Measurements from ENCODE around the gene MTSS2. TPM values are rescaled to one million over a fixed set of nuclear protein-coding genes. Genes with fewer than 3 reads are reported as not detected.
A peak's percentile ranks its signal among the peaks of the same experiment; 100 is the strongest.

The MTSS2 gene, protein sequence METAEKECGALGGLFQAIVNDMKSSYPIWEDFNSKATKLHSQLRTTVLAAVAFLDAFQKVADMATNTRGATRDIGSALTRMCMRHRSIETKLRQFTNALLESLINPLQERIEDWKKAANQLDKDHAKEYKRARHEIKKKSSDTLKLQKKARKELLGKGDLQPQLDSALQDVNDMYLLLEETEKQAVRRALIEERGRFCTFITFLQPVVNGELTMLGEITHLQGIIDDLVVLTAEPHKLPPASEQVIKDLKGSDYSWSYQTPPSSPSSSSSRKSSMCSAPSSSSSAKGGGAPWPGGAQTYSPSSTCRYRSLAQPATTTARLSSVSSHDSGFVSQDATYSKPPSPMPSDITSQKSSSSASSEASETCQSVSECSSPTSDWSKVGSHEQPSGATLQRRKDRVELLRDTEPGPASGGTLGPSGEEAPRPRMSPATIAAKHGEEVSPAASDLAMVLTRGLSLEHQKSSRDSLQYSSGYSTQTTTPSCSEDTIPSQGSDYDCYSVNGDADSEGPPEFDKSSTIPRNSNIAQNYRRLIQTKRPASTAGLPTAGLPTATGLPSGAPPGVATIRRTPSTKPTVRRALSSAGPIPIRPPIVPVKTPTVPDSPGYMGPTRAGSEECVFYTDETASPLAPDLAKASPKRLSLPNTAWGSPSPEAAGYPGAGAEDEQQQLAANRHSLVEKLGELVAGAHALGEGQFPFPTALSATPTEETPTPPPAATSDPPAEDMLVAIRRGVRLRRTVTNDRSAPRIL
- total RNA-seq: 100 to 1,000 TPM; 116 to 145 TPM
- long read RNA-seq, donor 1, partial matches to known transcripts: 1 of 2 reads
- long read RNA-seq, donor 1, other reads (novel, unspliced or antisense): 1 of 2 reads
- long read RNA-seq, donor 2: 0 reads

DNA sequence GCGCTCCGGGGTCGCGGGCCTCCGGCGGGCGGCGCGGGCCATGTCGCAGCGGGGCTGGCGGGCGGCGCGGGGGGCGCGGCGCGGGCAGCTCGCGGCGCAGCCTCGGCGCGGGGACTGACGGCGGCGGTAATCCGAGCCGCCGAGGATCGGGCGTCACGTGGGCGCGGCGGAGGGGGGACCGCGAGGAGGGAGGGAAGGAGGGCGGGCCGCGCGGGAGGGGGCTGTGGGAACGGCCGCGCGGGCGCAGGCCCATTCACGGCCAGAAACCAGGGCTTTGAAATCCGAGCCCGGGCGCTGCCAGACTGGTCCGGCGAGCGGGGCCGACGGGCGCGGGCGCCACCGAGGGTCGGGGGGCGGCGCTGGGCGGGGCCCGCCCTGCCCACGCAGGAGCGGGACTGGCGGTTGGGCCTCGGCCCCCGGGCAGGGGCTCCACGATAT, at the start of gene MTSS2:
Gene MTSS2, minus strand, starts transcription at position 116 of the 438 bp plus-strand sequence. CDS start 262 bp downstream, outside the sequence.
- intact Hi-C loops (cut with DNase I): no loop called here
- DNase-seq (ENCODE audit: low spot score): peak; percentile 94

DNA sequence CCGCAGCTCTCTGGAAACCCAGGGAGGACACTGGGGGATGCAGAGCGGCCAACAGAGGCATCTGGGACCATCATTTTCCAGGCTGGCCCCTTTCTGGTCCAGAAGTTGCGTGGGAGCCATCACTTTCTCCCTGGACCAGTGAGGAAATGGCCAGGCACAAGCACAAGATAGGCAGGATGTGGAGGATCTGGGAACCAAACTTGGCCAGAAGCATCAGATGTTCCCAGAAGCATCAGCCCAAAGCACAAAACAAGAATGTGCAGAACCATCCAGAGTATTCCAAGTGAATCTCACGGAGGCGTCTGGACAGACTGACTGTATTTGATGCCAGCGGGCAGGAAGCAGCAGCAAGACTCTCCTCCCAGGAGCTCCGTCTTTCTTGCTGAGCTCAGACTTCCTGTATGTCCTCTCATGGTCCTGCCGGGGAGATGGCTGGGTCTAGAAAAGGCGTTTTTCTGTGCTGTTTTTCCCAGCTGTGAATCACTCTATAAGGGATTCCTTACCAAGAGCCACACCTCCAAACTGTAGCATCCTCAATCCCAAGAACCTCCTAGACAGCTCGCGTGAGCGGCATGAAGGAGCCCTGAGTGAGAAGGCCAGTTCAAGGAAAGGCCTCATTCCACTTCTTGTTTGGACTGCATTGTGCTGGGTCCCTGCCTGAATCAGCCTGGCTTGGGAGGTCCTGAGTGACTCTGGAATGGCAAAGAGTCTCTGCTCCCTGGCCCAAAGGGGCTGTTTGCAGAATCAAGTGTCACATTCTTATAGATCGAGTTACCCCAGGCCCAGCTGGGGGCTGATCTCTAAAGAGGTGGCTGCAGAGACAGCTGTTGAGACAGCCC, 49.5 kb upstream of the MTSS2 start:
- no peak for DNase-seq (ENCODE audit: low spot score)
- intact Hi-C loops (cut with DNase I): loop anchor here (2.0 to 5.0 kb wide), 3 partner anchors 15 to 53 kb away; no protein-coding TSS in a partner anchor

DNA sequence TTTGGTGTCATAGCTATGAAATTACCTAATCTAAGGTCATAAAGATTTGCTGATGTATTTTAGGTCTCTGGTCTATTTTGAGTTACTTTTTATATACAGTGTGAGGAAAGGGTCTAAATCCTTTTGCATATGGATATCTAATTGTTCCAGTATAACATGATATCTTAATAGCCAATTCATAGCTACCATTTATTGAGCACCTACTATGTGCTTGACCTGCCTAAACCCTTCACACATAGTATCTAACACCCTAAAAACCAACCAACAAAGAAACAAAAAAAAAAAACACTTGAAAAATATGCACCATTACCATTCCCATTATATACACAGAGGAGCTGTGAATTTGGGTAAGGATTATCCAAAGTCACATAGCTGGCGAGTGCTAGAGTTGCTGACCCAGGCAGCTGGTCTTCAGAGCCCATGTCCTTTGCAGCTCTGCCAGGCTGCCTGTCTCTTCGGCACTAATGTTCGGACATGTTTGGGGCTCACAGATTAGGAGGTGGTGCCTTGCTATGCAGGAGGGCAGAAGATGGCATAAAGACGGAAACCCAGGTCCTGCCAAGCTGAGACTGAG, 48.8 kb upstream of the MTSS2 start:
- no peak for DNase-seq (ENCODE audit: low spot score)
- intact Hi-C loops (cut with DNase I): loop anchor here (2.0 to 5.0 kb wide), 3 partner anchors 14 to 52 kb away; no protein-coding TSS in a partner anchor

DNA sequence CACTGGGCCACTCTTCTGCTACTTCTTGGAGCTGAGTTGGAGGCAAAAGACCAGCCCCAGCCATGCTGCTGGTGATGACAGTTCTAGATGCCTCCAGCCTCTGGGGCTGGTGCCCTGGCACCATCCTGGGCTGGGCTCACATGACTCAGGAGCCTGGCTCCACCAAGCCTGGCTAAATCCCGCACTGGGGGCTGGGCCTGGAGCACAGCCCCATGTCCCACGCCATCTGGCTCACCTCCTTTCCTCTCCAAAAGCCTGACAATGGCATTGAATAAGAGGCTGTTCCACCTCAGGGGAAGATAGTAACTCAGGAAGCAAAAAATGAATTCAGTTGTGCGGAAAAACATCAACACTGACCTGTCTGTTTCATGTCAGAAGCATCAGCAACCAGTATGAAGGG, 45.1 kb upstream of the MTSS2 start:
- intact Hi-C loops (cut with DNase I): no loop called here
- no peak for DNase-seq (ENCODE audit: low spot score)

DNA sequence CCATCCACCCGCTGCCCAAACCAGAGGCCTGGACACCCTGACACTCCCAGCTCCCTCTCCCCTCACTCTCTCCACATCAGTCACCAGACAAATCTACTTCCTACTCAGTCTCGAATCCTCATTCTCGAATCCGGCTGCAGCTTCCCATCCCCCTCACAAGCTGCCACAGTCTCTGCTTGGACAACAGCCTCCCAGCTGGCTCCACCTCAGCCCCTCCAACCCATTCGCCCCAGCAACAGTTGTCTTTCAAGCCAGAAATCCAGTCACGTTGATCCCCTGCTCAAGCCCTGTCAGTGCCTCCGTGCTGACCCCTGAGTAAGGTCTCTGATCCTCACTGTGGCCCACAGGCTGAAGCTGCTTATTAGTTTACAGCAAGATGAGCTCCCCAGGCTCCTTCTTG, 44.2 kb upstream of the MTSS2 start:
- intact Hi-C loops (cut with DNase I): no loop called here
- no peak for DNase-seq (ENCODE audit: low spot score)

DNA sequence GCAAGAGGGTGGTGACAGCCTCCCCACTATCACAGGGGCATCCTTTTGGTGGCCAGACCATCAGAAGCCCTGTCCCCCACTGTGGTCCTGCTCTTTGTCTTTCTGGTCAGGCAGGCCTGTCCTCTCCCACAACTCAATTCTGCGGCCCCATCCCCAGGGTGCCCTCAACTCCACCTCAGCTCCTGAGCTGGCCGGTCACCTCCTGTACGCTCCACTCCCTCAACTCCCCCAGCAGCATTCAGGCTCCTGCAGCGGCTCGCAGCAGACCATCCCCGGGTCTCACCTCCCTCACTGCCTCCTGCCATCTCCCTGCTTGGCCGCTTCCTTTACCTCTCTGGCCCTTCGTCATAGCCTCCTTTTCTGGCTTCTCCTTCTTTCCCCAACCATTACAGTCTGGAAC, 43.4 kb upstream of the MTSS2 start:
- intact Hi-C loops (cut with DNase I): no loop called here
- DNase-seq (ENCODE audit: low spot score): no peak

DNA sequence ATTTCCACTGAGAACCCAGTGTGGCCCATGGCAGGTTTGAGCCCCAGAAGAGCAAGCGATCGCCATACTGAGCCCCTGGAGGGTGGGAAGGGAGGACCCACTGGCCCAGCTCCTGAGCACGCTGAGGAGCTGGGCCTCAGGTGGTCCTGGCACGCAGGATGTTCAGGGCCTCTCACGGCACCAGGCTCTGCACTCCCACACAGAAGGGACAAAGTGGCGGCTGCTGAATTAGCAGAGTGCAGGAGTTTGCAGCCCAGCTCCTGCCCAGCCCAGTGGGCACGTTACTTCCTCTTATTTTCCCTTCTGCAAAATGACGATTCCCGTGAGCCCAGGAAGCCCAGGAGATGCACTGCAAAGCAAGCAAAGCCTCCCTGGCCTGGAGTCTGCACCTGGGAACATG, 42.3 kb upstream of the MTSS2 start:
- DNase-seq (ENCODE audit: low spot score): no peak
- intact Hi-C loops (cut with DNase I): no loop called here

DNA sequence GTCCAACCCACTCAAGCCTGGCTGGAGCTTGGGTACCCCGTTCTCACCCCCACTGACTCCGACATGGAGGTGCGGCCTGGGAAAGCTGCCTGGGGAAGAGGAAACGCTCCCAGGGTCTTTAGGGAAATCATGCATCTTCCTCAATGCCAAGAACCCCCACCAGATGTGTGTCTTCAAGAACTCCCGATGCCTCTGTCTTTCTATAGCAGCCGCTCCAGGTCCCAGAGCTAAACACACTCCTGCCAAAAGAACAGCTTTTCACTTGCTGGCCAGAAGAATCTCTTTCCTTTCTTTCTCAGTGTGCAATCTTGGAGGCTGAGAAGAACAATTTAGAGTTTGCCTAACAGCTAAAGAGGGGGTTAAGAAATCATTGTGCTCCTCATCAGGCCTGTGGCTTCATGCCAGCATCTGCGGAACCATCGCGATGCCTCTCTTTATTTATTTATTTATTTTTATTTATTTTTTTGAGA, 41.1 kb upstream of the MTSS2 start:
- DNase-seq (ENCODE audit: low spot score): no peak
- intact Hi-C loops (cut with DNase I): no loop called here

DNA sequence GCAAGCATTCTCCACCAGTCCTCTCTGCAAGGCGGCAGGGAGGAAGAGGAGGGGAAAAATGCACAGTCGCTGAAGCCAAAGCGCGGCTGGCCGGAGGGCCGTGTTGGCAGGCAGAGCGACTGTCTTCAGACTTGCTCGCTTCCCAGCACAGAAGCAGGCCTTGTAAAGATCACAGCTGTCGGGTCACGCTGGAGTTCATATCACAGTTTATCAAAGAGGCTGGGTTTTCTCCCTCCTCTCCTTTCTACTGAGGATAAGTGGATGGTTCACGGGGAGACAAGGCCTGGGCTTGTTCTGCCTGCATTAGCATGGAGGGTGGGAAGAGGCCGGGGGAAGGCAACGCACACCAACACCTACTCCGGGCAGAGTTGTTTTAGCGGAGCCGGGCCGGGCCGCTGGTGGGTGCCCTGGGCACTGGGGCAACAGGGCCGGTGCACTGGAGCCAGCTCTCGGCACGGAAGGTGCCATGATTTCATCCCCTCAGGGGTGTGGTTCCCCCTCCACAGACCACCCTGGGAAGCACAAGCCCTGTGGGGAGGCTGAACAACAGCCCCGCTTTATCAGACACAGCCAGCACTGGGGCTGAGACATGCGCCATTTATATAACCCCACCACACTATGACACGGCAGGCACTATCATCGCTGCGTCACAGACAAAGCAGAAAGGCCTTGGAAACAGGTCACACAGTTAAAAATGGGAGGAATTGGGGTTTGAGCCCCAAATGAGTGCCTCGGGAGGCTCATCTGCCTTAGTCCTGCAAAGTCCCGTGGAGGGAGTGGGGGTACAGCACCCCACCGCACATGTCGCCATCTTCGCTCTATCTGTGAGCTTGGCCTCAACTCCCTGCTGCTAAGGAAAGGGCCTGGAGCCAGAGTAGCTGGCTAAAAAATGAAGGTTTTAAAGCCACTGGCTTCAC, 40.3 kb upstream of the MTSS2 start:
- intact Hi-C loops (cut with DNase I): no loop called here
- DNase-seq (ENCODE audit: low spot score): no peak

DNA sequence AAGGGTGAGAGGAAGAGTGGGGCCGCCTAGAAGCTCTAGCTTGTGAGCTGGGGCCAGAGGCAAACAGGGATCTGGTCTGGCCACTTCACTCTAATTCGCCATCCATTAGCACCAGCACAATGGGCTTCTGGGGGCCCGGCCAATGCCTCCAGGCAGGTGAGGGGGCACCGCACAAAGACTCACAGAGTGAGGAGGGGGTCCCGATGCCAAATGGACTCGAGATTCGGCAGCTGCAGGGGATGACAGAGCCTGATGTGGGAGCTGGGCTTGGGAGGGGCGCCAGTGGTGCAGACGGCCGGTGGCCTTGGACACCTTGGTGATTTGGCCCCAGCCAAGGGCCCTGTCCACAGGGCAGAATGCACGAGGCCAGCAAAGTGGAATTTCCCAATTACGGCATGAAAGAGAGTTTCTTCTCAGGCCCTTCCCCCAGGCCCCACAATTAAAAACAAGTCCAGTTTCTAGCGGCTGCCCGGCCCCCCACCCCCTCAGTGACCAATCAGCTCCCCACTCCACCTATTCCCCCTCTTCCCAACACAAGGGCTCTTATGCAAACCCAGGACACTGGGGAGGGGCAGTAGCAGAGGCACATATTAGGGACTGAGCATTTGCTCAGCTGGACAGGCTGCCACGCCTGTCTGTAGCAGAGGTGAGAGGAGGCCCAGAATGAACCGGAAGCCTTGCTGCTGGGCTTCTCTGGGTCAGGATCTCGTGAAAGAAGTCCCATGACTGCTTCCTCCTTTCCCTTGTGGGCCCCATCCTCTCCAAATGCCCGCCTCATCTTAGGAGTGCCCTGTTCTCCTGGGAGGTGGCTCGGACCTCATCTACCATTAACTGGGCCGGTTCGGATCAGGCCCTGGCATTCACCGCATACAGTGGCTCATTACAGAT, 39.4 kb upstream of the MTSS2 start:
- intact Hi-C loops (cut with DNase I): no loop called here
- no peak for DNase-seq (ENCODE audit: low spot score)

DNA sequence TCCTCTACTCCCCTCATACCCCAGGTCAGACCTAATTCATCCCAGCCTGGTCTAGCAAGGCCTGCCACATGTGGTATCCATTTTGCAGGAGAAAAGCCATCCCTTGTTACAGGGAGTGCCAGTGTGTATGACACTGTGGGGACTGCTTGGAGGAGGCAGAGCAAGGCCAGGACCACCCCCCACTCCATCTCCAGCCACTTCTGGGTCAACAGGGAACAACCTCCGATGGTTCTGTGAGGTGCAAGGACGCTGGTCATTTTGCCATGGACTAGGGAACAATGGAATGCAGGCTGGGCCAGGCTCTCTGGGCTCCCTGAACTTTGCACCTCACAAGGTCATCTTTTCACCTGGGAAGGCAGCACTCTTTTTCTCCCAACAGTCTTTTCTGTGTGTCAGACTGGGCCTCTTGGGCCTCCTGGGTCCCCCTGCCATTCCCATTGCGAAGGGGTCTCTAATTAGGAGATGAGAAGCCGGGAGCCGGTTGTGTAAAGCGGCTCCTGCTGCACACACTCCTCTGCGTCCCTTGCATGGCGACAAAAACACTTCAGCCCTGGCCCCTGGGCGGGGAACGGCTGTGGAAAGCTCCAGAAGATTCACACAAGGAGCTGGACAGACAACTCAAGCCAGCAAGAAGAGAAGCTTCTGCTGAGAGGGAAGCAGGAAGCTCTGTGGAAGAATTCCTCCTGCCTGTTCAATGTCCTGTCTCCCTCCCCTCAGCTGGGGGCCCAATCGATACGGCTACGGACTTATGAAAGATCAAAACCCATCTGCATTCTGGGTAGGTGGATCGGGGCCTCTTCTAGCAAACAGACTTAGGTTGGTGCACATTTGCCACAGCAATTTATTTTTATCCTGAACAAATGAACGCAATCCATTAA, 38.5 kb upstream of the MTSS2 start:
- no peak for DNase-seq (ENCODE audit: low spot score)
- intact Hi-C loops (cut with DNase I): no loop called here

DNA sequence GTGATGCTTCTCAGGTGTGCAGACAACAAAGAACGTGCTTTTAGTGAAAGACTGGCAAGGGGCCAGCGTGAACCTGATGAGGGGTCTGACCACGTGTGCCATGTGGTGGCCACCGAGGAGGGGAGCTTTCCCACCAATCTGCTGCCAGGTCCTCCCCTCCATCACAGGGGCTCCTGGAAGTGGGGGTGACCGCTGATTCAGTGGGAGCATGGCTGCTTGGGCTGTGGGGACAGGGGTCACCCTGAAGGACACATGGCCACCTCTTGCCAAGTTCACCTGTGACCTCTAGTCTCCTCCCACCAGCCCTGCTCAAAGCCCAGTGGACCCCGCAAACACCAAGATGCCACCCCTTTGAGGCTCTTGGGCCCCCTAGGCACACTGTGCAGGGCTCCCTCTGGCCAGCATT, 37.9 kb upstream of the MTSS2 start:
- DNase-seq (ENCODE audit: low spot score): no peak
- intact Hi-C loops (cut with DNase I): no loop called here

DNA sequence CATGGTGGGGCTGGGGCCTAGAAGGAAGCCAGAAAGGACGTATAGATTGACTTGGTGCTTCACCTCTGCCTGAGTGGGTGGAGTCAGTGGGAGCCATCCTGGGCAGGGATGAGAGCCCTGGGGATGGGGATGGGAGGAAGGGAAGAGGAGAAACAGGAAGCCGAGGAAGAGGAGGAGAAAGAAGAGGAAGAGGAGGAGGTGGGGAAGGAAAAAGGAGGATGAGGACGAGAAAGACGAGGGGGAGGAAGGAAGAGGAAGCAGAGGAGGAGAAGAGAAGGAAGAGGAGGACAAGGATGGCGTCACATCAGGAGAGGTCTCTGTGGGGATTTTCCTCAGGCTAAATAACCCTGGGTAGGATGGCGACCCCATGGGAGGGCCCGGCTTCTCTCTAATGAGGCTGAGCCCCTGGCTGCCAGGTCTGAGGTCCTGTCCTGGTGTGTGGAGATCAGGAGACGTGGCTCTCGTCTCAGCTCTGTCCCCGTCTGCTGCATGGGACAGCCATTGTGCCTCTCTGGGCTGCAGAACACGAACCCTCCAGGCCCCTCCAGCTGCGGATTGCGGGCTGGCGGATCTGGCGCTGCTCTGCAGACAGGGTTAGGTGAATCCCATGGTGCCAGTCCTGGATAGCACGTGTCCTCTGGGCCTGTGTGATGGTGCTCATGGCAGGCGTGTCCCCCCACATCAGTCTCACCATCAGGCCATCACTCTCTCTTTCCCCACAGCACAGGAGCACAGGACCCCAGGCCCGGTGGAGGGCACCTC, 35.5 kb upstream of the MTSS2 start:
- DNase-seq (ENCODE audit: low spot score): no peak
- intact Hi-C loops (cut with DNase I): loop anchor here in 1 of 2 donors (2.0 kb wide), 1 partner anchor 13 kb away; no protein-coding TSS in a partner anchor

DNA sequence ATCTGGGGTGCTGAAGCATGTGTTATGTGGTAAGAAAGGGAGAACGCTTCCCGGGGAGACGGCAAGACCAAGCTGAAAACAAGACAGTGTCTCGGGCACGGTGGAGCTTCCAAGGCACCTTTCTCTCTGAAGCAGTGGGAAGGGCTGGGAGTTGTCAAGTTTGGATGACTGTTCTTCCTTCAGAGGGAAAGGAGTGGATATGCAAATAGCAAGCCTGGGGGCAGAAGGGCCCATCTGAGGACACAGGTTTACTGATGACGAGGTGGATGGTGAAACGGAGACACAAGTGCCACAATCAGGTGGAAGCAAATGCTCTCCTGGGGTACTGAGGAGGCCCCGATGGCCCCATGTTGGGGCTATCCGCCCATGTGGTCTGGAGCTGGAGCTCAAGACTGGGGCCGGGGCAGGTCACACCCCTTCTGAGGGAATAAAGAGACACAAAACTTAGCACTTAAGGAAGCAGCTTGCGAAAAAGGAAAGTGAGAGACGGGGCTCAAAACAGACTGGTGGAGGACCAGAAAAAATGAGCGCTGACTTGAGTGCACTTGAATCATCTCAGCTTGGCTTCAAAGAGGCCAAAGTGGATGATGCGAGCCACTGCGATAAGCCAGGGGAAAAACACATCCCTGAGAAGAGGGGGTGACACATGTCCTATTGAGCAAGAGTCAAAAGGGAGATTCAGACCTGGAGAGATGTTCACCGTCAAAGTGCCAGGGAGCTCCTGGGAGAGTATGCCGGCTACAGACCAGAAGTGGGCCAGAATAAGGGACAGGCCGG, 34.8 kb upstream of the MTSS2 start:
- intact Hi-C loops (cut with DNase I): loop anchor here in 1 of 2 donors (2.0 kb wide), 1 partner anchor 14 kb away; no protein-coding TSS in a partner anchor
- DNase-seq (ENCODE audit: low spot score): no peak

All from posterior vena cava (tissue), 2 donors.